ENCODE measurements around the gene MRPL51.
A peak's percentile ranks its signal among the peaks of the same experiment; 100 is the strongest.
"Not testable (repeated sequence)": the region's sequence is repeated elsewhere in the genome, so short reads cannot be mapped to it uniquely, and the experiment has no call there.

MRPL51 gene

DNA sequence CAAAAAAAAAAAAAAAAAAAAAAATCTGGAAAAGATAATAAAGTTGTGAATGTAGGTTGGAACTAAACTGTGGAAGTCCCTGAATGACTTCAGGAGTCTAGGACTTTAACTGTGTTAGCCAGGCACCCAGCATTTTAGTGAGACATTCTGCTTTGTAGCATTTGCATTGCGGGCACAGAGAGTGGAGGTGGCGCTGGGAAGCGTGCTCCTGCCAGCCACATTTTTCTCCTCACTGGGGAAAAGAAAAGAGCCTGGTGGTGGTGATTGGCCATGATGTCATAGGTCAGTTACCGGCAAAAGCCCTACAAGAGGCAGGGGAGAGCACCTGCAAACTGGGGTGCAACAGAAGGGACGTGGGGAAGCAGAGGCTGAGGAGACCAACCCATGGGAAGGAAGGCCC lies 31.6 kb upstream of the MRPL51 start:
- TF ChIP-seq, protein P1, sequence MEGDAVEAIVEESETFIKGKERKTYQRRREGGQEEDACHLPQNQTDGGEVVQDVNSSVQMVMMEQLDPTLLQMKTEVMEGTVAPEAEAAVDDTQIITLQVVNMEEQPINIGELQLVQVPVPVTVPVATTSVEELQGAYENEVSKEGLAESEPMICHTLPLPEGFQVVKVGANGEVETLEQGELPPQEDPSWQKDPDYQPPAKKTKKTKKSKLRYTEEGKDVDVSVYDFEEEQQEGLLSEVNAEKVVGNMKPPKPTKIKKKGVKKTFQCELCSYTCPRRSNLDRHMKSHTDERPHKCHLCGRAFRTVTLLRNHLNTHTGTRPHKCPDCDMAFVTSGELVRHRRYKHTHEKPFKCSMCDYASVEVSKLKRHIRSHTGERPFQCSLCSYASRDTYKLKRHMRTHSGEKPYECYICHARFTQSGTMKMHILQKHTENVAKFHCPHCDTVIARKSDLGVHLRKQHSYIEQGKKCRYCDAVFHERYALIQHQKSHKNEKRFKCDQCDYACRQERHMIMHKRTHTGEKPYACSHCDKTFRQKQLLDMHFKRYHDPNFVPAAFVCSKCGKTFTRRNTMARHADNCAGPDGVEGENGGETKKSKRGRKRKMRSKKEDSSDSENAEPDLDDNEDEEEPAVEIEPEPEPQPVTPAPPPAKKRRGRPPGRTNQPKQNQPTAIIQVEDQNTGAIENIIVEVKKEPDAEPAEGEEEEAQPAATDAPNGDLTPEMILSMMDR (IDR thresholded peaks at IDR 0.05), result no peak
- no peak overlapping the region for H3K27ac ChIP-seq
- DNase-seq (ENCODE audit: low spot score), result no peak
- H3K4me3 ChIP-seq, result no peak overlapping the region

DNA sequence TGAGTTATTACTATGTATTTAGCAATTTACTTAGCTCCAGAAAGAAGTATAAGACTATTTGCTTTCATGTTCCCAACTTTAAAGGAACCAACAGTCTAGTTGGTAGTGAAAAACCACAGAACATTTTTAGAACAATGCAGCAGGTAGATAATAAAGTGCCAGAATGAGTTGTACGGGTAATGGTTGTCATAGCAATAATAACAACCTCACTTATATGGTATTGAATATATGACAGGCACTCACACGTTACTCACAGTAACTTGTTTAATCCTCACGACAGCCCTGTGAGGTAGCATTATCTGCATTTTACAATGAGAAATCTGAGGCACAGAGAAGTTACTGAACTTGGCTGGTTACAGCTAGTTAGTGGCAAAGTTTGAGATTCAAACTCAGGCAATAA lies 30.6 kb upstream of the MRPL51 start:
- no peak for DNase-seq (ENCODE audit: low spot score)
- Histone ChIP-seq H3K27ac (no peak overlapping the region), H3K4me3 (no peak overlapping the region)
- TF ChIP-seq, protein P1 (IDR thresholded peaks at IDR 0.05), result no peak

DNA sequence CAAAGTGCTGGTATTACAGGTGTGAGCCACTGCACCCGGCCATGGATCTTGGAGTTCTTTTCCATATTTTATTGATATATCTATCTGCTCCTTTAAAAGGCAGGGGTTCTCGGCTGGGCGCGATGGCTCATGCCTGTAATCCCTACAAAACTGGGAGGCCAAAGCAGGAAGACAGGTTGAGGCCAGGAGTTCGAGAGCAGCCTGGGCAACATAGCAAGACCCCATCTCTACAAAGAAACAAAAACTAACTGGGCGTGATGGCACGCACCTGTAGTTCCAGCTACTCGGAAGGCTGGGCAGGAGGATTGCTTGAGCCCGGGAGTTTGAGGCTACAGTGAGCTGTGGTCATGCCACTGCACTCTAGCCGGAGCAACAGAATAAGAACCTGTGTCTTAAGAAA lies 29.1 kb upstream of the MRPL51 start:
- no peak for DNase-seq (ENCODE audit: low spot score)
- TF ChIP-seq, protein P1 (IDR thresholded peaks at IDR 0.05), result no peak
- Histone ChIP-seq H3K27ac (no peak overlapping the region), H3K4me3 (no peak overlapping the region)

DNA sequence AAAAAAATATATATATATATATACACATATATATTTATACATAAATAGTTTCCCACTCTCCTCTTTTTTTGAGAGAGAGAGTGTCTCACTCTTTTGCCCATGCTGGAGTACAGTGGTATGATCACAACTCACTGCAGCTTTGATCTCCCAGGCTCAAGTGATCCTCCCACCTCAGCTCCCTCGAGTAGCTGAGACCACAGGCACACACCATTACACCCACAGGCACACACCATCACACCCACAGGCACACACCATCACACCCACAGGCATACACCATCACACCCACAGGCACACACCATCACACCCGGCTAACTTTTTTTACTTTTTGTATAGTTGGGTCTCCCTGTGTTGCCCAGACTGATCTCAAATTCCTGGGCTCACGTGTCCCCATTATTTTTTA lies 27.1 kb upstream of the MRPL51 start:
- DNase-seq (ENCODE audit: low spot score), result no peak
- Histone ChIP-seq H3K27ac (no peak overlapping the region), H3K4me3 (no peak overlapping the region)
- TF ChIP-seq, protein P1 (IDR thresholded peaks at IDR 0.05), result no peak

DNA sequence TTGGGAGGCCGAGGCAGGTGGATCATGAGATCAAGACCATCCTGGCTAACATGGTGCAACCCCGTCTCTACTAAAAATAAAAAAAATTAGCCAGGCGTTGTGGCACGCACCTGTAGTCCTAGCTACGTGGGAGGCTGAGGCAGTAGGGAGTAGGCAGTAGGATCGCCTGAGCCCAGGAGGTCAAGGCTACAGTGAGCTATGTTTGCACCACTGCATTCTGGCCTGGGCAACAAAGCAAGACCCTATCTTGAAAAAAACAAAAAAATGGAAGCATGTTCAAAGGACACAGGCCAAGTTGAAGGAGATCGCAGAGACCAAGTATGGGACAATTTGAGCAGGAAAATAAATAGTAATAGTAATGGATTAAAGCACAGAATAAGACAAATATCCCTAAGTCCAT lies 15.0 kb upstream of the MRPL51 start:
- TF ChIP-seq, protein P1 (IDR thresholded peaks at IDR 0.05), result no peak
- no peak overlapping the region for H3K4me3 ChIP-seq
- no peak for DNase-seq (ENCODE audit: low spot score)
- peak overlapping the region; percentile 48 to 62 for H3K27ac ChIP-seq

DNA sequence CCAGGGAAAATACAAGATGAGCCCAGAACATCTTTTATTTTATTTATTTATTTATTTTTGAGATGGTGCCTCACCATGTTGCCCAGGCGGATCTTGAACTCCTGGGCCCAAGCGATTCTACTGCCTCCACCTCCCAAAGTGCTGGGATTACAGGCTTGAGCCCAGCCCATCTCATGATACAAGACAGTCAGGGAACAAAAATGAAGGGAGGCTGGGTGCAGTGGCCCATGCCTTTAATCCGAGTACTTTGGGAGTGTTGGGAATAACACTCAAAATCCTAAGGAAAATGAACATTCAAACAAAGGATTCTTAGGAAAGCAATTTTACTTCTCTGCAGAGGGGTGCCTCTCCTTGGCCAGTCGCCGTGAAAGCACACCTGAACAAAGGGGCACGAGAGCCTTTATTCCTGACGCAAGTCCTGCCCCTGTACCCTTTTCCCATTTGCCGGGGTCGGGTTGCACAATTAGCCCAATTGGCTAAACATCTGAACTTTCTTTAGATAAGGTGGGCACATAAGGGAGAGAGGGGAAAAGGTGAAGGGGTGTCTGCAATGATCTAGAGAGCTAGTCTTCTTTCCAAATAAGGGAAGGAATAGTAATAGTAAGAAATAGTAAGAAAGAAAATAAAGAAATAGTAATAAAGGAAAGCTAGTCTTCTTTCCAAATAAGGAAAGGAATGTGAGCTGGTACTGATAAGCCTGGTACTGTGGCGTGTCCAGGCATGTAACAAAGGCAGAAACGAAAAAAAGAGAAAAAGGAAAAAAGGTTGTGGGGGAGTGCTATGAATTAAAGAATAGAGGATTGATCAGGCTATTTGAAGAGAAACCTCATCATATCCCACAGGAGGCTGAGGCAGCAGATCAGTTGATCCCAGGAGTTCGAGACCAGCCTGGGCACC lies 14.3 kb upstream of the MRPL51 start:
- no peak for DNase-seq (ENCODE audit: low spot score)
- TF ChIP-seq, protein P1 (IDR thresholded peaks at IDR 0.05), result no peak
- no peak overlapping the region for H3K4me3 ChIP-seq
- peak overlapping the region; percentile 48 to 62 for H3K27ac ChIP-seq

DNA sequence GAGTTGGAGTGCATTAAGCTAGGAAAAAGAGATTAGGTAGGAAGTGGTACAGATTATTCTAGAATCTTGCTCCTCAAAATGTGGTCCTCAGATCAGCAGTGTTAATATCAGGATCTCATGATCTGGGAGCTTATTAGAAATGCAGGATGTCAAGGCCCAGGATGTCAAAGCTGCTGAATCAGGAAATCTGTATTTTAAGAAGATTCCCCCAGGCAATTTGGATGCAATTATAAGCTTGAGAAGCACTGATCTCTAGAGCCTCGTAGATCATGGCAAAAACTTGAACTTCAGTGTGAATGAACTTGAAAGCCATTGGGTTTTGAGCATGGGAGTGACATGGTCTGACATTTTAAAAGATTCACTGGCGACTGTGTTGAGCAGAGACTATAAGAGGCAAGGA lies 7.4 kb upstream of the MRPL51 start:
- DNase-seq (ENCODE audit: low spot score), result no peak
- Histone ChIP-seq H3K4me3 (no peak overlapping the region), H3K27ac (no peak overlapping the region)
- TF ChIP-seq, protein P1 (IDR thresholded peaks at IDR 0.05), result no peak

DNA sequence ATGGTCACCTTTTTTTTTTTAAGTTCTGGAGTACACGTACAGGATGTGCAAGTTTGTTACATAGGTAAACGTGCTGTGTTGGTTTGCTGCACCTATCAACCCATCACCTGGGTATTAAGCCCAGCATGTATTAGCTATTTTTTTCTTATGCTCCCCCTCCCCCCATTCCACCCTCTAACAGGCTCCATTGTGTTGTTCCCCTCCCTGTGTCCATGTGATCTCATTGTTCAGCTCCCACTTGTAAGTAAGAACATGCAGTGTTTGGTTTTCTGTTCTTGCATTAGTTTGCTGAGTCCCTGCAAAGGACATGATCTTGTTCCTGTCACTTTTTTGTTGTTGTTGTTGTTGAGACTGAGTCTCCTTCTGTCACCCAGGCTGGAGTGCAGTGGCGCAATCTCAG lies 4.2 kb upstream of the MRPL51 start:
- not testable (repeated sequence) for DNase-seq (ENCODE audit: low spot score); H3K4me3 ChIP-seq; H3K27ac ChIP-seq

All from coronary artery (tissue), 2 donors.